ENCODE results near the gene HSD17B4.

DNA sequence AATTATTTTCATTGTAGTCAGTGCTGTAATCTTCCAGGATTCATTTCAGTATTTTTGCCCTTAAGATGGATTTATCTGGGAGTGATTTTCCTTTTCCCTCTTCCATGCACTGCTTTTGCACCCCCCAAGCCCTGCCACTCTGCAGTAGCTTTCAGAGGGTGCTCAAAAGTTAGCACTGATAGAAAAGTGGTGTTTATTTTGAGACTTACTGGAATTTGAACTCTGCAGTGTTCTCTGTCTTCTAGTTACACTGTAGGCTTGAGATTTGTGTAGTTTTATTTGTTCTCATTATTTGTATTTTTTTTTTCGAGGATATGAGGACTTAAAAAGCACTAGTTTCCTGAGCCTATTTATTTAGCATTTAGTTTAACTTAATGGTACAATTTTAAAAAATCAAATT, 70.5 kb downstream of the HSD17B4 start:
- no peak for TF ChIP-seq MYNN (CRISPR knock-in tag; IDR thresholded peaks at IDR 0.05; ENCODE audit: low read depth)
- no peak for TF ChIP-seq SAFB2 (CRISPR knock-in tag; IDR thresholded peaks at IDR 0.05; ENCODE audit: borderline replicate concordance, low read depth)
- TF ChIP-seq ZNF121 (CRISPR knock-in tag; IDR thresholded peaks at IDR 0.05), result no peak
